ENCODE data around the gene ZDHHC3.

DNA sequence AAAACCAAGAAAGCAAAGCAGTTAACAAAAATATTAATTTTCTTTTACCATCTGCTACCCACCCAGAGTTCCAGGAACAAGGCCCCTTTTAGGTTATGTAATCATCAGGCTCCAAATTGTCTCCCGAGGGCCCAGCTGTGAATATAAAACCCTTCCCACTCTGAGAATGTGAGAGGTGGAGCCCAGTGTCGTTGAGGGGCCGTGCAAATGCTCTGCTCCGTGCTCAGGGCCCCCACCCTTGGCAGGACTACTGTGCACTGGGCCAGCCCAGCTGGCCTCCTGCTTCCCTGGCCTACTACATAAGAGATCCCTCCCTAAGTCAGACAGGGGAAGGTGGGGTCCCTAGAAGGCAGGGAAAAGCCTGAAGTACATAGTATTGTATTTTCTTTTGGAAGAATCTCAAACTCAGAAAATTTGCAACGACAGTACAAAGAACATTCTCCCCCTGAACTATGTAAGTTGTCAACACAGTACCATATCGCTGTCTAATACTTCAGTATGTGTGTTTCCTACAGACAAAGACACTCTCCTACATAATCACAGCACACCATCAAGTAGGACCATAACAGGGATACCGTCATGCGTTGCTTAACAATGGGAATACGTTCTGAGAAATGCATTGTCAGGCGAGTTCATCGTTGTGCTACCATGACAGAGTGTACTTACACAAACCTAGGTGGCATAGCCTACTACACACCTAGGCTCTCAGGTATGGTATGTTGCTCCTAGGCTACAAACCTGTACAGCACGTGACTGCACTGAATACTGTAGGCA lies 45.7 kb upstream of the ZDHHC3 start:
- TF ChIP-seq, protein P1, sequence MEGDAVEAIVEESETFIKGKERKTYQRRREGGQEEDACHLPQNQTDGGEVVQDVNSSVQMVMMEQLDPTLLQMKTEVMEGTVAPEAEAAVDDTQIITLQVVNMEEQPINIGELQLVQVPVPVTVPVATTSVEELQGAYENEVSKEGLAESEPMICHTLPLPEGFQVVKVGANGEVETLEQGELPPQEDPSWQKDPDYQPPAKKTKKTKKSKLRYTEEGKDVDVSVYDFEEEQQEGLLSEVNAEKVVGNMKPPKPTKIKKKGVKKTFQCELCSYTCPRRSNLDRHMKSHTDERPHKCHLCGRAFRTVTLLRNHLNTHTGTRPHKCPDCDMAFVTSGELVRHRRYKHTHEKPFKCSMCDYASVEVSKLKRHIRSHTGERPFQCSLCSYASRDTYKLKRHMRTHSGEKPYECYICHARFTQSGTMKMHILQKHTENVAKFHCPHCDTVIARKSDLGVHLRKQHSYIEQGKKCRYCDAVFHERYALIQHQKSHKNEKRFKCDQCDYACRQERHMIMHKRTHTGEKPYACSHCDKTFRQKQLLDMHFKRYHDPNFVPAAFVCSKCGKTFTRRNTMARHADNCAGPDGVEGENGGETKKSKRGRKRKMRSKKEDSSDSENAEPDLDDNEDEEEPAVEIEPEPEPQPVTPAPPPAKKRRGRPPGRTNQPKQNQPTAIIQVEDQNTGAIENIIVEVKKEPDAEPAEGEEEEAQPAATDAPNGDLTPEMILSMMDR (IDR thresholded peaks at IDR 0.05; ENCODE audit: poor library complexity), result no peak
- no peak for TF ChIP-seq EZH2 (IDR thresholded peaks at IDR 0.05; ENCODE audit: borderline replicate concordance)
- TF ChIP-seq EZH2phosphoT487 (IDR thresholded peaks at IDR 0.05; ENCODE audit: low read depth, severe bottlenecking, unreplicated experiment), result no peak

Measured in hepatocyte (in vitro differentiated cells).